Stimulated activated CD8-positive, alpha-beta memory T cell treated with anti-CD3 and anti-CD28 coated beads, Interleukin-7, amount 100 ng/mL, for 1 hour (primary cell): ENCODE data around the gene NKX3-2.

Experiments used
- DNase-seq, 2 donors: peaks; one replicate each; pipeline ENCODE4 v3.0.0-alpha.2; 2020; ENCODE audit warnings: low read depth in 2 of 2

Gene NKX3-2

GRCh38 chr4:13531625-13531998, 12.7 kb downstream of the NKX3-2 start:
- no peak for DNase-seq

- no peak for DNase-seq
These were observed 13.3 kb downstream of the NKX3-2 start for GRCh38 chr4:13530823-13531624.

- no peak for DNase-seq
These were observed 15.0 kb downstream of the NKX3-2 start for GRCh38 chr4:13529128-13529919.

GRCh38 chr4:13528821-13529127, 15.5 kb downstream of the NKX3-2 start:
- DNase-seq, result no peak

- no peak for DNase-seq
These were observed 16.1 kb downstream of the NKX3-2 start for GRCh38 chr4:13527981-13528820.

GRCh38 chr4:13527192-13527980, 16.9 kb downstream of the NKX3-2 start:
- DNase-seq, result no peak

- no peak for DNase-seq
These were observed 17.6 kb downstream of the NKX3-2 start for GRCh38 chr4:13526658-13527057.

GRCh38 chr4:13525606-13526281, 18.6 kb downstream of the NKX3-2 start:
- no peak for DNase-seq

GRCh38 chr4:13524504-13525243, 19.6 kb downstream of the NKX3-2 start:
- no peak for DNase-seq

- DNase-seq, result no peak
These were observed 20.5 kb downstream of the NKX3-2 start for GRCh38 chr4:13523591-13524503.

- DNase-seq, result no peak
These were observed 21.2 kb downstream of the NKX3-2 start for GRCh38 chr4:13523105-13523477.

GRCh38 chr4:13522282-13523104, 21.8 kb downstream of the NKX3-2 start:
- DNase-seq, result no peak

- no peak for DNase-seq
These were observed 23.3 kb downstream of the NKX3-2 start for GRCh38 chr4:13521047-13521446.

GRCh38 chr4:13516315-13516860, 27.9 kb downstream of the NKX3-2 start:
- DNase-seq, result no peak

GRCh38 chr4:13515268-13515667, 29.0 kb downstream of the NKX3-2 start:
- DNase-seq, result no peak

GRCh38 chr4:13514722-13515121, 29.6 kb downstream of the NKX3-2 start:
- no peak for DNase-seq

GRCh38 chr4:13511101-13511500, 33.2 kb downstream of the NKX3-2 start:
- DNase-seq, result no peak

GRCh38 chr4:13509442-13509841, 34.9 kb downstream of the NKX3-2 start:
- no peak for DNase-seq
